Esophagus muscularis mucosa (tissue), 4 donors: ENCODE measurements around the gene KRTAP5-2. TPM values are rescaled to one million over a fixed set of nuclear protein-coding genes. Genes with fewer than 3 reads are reported as not detected.
"Not testable (repeated sequence)": the region's sequence is repeated elsewhere in the genome, so short reads cannot be mapped to it uniquely, and the experiment has no call there.

Experiments used
- DNase-seq: peaks from one replicate; pipeline ENCODE4 v3.0.0-alpha.2; 2017; ENCODE audit errors: extremely low spot score
- H3K27ac ChIP-seq, 4 donors: fragments of 200-600 bp; sonication (generic); replicated peaks in 1 of 4; 1 replicate in 3 of 4; 2 replicates in 1 of 4; pipeline ENCODE4 v1.5.1; 2016 to 2019; ENCODE audit warnings: mild to moderate bottlenecking in 1 of 4
- H3K27me3 ChIP-seq, 4 donors: fragments of 200-600 bp; sonication (generic); one replicate each; pipeline versions ENCODE4 v1.5.1 to v1.6.0; 2016 to 2019
- H3K36me3 ChIP-seq, 4 donors: fragments of 200-600 bp; sonication (generic); one replicate each; pipeline ENCODE4 v1.5.1; 2016 to 2019
- H3K4me1 ChIP-seq, 4 donors: fragments of 200-600 bp; sonication (generic); one replicate each; pipeline ENCODE4 v1.5.1; 2016 to 2019
- H3K4me3 ChIP-seq, 4 donors: fragments of 200-600 bp; sonication (generic); 1 replicate in 2 of 4; 2 replicates in 2 of 4; pipeline ENCODE4 v1.5.1; 2016 to 2019; ENCODE audit warnings: mild to moderate bottlenecking in 4 of 4, moderate library complexity in 1 of 4
- H3K9me3 ChIP-seq, 4 donors: fragments of 200-600 bp; sonication (generic); 1 replicate in 3 of 4; 2 replicates in 1 of 4; pipeline ENCODE4 v1.5.1; 2016 to 2019
- CTCF ChIP-seq, 3 experiments: fragments of 200-600 bp in 2 of 3; fragments of 450-650 bp in 1 of 3; sonication (generic) in 2 of 3; IDR thresholded peaks; one replicate each; pipeline ENCODE4 v1.5.1; 2017 to 2019; ENCODE audit warnings: antibody characterized with exemption in 3 of 3, mild to moderate bottlenecking in 2 of 3, moderate library complexity in 1 of 3
- EP300 ChIP-seq: sonication (generic); formaldehyde crosslinking; IDR thresholded peaks from one replicate; pipeline ENCODE4 v1.6.1; 2017; ENCODE audit warnings: antibody characterized with exemption
- POLR2A ChIP-seq: fragments of 450-650 bp; IDR thresholded peaks from one replicate; pipeline ENCODE4 v1.6.1; 2017; ENCODE audit warnings: antibody characterized with exemption, moderate library complexity, mild to moderate bottlenecking, low read depth
- POLR2AphosphoS5 ChIP-seq, 2 donors: sonication (generic); formaldehyde crosslinking; IDR thresholded peaks; one replicate each; pipeline ENCODE4 v1.6.1; 2017; ENCODE audit warnings: antibody characterized with exemption in 2 of 2
- WGBS: methylation state at CpG from one replicate; pipeline ENCODE4 v1.1.5; 2018; 5-methylcytosine and 5-hydroxymethylcytosine counted together
- intact Hi-C: fragments of 100-400 bp; cut with DNase I; formaldehyde crosslinking; loops from one replicate; pipeline ENCODE4 v1.15.1; 2023
- total RNA-seq, 4 donors: library from RNA; depleted of rRNA; stranded (reverse); fragments of >200 nt; gene quantifications; one replicate each; pipeline versions ENCODE4 v1.1.0 to v1.2.1, GENCODE V29; 2016

Gene KRTAP5-2
- not detected for total RNA-seq

DNA sequence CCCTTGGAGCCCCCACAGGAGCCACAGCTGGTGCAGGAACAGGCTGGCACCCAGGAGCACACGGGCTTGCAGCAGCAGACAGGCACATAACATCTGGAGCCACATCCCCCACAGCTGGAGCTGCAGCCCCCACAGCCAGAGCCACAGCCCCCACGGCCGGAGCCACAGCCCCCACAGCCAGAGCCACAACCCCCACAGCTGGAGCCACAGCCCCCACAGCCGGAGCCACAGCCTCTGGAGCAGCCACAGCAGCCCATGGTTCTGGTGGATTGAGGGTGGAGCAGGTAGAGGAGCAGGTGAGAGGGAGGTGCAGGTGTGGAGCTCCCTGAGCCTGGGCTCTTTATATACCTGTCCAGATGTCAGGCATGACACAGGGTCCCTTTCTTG, at the start of gene KRTAP5-2:
Gene KRTAP5-2, minus strand, starts transcription at position 301 of the 387 bp plus-strand sequence. Its CDS starts 44 bp downstream, at position 257.
- peaks cover 0 to 43% (median 2%) of the 10 kb centered on the region in 4 donors for H3K27me3 ChIP-seq
- no peak for DNase-seq
- TF ChIP-seq POLR2A = no peak
- TF ChIP-seq POLR2AphosphoS5 (IDR thresholded peaks at IDR 0.05) = no peak
- TF ChIP-seq CTCF (IDR thresholded peaks at IDR 0.05) = no peak
- TF ChIP-seq EP300 = no peak
- H3K27ac ChIP-seq = no peak within 1 kb of the TSS
- no peaks in the 10 kb centered on the region for H3K36me3 ChIP-seq
- no peaks in the 10 kb centered on the region for H3K4me1 ChIP-seq
- 80% methylated on average over 1 of the region's 4 CpGs for WGBS
- intact Hi-C loops = no loop called here
- no peaks in the 10 kb centered on the region for H3K9me3 ChIP-seq
- H3K4me3 ChIP-seq = no peak within 1 kb of the TSS

GRCh38 chr11:1646540-1646939, 48.4 kb upstream of the KRTAP5-2 start:
- intact Hi-C loops, H3K36me3 ChIP-seq, H3K9me3 ChIP-seq, DNase-seq, H3K4me3 ChIP-seq, H3K27ac ChIP-seq, H3K4me1 ChIP-seq: not testable (repeated sequence)
- peaks cover 0 to 13% (median 0%) of the 10 kb centered on the region in 4 donors for H3K27me3 ChIP-seq
- 89% methylated on average over 10 of the region's 10 CpGs for WGBS

DNA sequence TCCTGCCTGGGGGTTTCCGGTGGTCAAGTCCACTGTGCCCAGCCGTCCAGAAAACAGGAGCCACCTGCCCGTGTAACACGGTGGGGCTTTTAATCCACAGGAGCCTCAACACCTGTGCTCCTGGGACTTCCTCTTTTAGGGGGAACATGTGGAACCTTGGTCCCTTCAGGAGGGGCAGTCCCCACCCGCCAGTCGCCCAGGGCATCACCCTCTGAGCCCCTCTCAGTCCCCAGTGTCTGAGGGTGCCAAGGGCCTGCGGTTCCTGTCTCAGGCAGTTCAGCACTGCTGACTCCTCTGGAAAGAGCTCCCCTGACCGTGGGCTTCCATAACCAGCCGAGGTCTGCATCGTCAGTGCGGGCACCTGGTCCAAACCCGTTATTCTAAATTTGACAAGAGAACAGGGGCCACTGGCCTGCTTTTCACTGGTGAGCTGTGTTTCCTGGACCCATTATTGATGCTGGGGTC, 47.3 kb upstream of the KRTAP5-2 start:
- intact Hi-C loops = no loop called here
- TF ChIP-seq POLR2A (no peak), CTCF (IDR thresholded peaks at IDR 0.05) (no peak), POLR2AphosphoS5 (IDR thresholded peaks at IDR 0.05) (no peak), EP300 (no peak)
- Histone ChIP-seq H3K9me3 (no peaks in the 10 kb centered on the region), H3K27ac (no peak overlapping the region), H3K4me3 (no peak overlapping the region), H3K4me1 (peaks cover 0 to 1% (median 0%) of the 10 kb centered on the region in 4 donors), H3K27me3 (peaks cover 0 to 25% (median 0%) of the 10 kb centered on the region in 4 donors), H3K36me3 (no peaks in the 10 kb centered on the region)
- WGBS = 81% methylated on average over 4 of the region's 12 CpGs
- no peak for DNase-seq

DNA sequence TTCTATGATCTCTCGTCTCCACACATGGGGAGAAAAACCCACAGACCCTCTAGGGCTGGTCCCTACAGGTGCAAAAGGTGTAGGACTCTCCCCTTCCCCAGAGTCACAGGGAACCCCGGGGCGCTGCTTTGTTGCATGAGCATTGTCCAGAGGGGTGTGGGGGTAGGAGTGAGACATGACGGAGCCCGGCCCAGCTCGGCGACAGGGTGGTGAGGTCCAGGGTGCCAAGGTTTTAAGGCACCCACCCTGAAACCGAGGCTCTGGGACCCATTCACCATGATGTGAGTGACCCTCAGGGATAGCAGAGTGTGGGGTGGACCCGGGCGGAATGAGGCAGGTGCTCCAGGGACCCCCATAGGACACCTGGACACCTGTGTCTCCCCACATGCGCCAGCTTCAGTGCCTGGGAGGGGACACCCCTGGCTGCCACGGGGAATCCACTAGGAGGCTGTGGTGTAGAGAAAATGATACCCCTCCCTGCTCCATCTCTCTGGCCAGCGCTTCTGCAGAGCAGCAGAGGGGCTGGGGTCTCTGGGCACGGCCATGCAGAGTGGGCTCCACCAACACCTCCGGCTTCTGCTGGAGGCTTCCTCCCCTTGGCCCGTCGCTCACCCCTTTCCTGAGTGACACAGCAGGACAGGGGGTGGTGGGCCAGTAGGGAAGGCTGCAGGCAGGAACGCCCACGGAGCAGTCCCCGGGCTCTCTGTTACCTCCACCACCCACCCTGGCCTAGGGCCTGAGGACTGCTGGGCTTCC, 46.7 kb upstream of the KRTAP5-2 start:
- Histone ChIP-seq H3K27ac (no peak overlapping the region), H3K36me3 (no peaks in the 10 kb centered on the region), H3K4me1 (peaks cover 0 to 7% (median 3%) of the 10 kb centered on the region in 4 donors), H3K4me3 (no peak overlapping the region), H3K9me3 (no peaks in the 10 kb centered on the region), H3K27me3 (peaks cover 0 to 31% (median 0%) of the 10 kb centered on the region in 4 donors)
- DNase-seq = no peak
- 96% methylated on average over 5 of the region's 20 CpGs for WGBS
- intact Hi-C loops = no loop called here
- TF ChIP-seq POLR2A = no peak
- TF ChIP-seq EP300 = no peak
- TF ChIP-seq CTCF (IDR thresholded peaks at IDR 0.05) = no peak
- TF ChIP-seq POLR2AphosphoS5 (IDR thresholded peaks at IDR 0.05) = no peak

DNA sequence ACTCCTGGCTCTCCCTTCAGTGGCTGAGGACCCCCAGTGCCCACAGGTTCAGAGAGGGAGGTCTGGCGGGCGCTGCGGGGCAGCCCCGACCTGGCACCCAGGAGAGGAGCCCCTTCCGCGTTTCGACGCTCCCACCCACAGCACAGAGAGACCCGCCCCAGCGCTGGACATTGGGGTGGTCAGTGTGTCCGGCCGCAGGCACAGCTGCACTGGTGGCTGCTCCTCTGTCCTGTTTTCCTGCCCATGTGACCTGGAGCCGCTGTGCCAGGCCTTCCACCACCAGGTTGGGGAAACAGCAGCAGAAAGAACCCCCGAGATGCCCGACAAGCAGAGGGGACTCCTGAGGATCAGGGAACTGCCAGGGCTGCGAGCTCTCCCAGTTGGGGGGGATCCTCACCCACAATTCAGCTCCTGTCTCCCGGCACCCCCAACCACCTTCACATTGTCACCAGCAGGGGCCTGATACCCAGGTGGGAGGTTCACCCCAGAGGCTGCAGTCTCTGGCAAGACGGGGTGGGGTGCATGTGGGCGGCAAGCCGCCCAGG, 45.1 kb upstream of the KRTAP5-2 start:
- Histone ChIP-seq H3K9me3 (no peaks in the 10 kb centered on the region), H3K4me3 (no peak overlapping the region), H3K4me1 (peaks cover 5 to 7% (median 5%) of the 10 kb centered on the region in 4 donors), H3K27ac (no peak overlapping the region), H3K36me3 (no peaks in the 10 kb centered on the region), H3K27me3 (peaks cover 0 to 46% (median 3%) of the 10 kb centered on the region in 4 donors)
- 96% methylated on average over 9 of the region's 20 CpGs for WGBS
- intact Hi-C loops = no loop called here
- DNase-seq = no peak
- TF ChIP-seq EP300 (no peak), POLR2AphosphoS5 (IDR thresholded peaks at IDR 0.05) (no peak), CTCF (IDR thresholded peaks at IDR 0.05) (no peak), POLR2A (no peak)
